Peyer's patch (tissue), 4 donors: ENCODE data around the gene ZNF417.

Source experiments
- CTCF ChIP-seq, 6 experiments: fragments of 450-650 bp in 4 of 6; fragments of 200-600 bp in 2 of 6; sonication (generic) in 1 of 6; IDR thresholded peaks; one replicate each; pipeline ENCODE4 v1.5.1; 2017 to 2019; ENCODE audit warnings: antibody characterized with exemption in 6 of 6, mild to moderate bottlenecking in 3 of 6, moderate library complexity in 1 of 6
- POLR2A ChIP-seq, 2 donors: fragments of 450-650 bp; IDR thresholded peaks; one replicate each; pipeline ENCODE4 v1.5.1; 2017; ENCODE audit warnings: antibody characterized with exemption in 2 of 2, mild to moderate bottlenecking in 2 of 2, moderate library complexity in 2 of 2

- TF ChIP-seq CTCF (IDR thresholded peaks at IDR 0.05) (no peak), POLR2A (IDR thresholded peaks at IDR 0.05) (no peak)
Observed at GRCh38 chr19:57946316-57946715, 29.9 kb upstream of the ZNF417 start.
